Measurements from ENCODE around the gene TAF11L13.
"Not testable (repeated sequence)": the region's sequence is repeated elsewhere in the genome, so short reads cannot be mapped to it uniquely, and the experiment has no call there.

Gene TAF11L13

GRCh38 chr5:17620627-17621026 lies 11.3 kb upstream of the TAF11L13 start:
- H3K4me3 ChIP-seq (ENCODE audit: low read depth, low read length), result no peak overlapping the region
- TF ChIP-seq CTCF (IDR thresholded peaks at IDR 0.05; ENCODE audit: control insufficient read depth, extremely low read depth, insufficient read depth), result peak; percentile 10; the same call in 1 of the 2 replicates
- no peak for DNase-seq (ENCODE audit: low read depth)

- no peak for TF ChIP-seq CTCF (IDR thresholded peaks at IDR 0.05; ENCODE audit: control insufficient read depth, extremely low read depth, insufficient read depth)
These were observed 6.2 kb upstream of the TAF11L13 start for GRCh38 chr5:17625686-17626085.

GRCh38 chr5:17634160-17634559 lies 2.3 kb downstream of the TAF11L13 start, which contains the start of gene TAF11L14:
Gene TAF11L14, plus strand, starts transcription at chr5:17634460.
- TF ChIP-seq CTCF (IDR thresholded peaks at IDR 0.05; ENCODE audit: control insufficient read depth, extremely low read depth, insufficient read depth), result no peak
- no peak within 1 kb of the TSS for H3K4me3 ChIP-seq (ENCODE audit: low read depth, low read length)
- DNase-seq (ENCODE audit: low read depth), result no peak

More at GRCh38 chr5:17625686-17626085, 6.2 kb upstream of the TAF11L13 start:
- no peak overlapping the region for H3K4me3 ChIP-seq (ENCODE audit: low read depth, low read length)
- DNase-seq (ENCODE audit: low read depth), result no peak

GRCh38 chr5:17649232-17649631 lies 17.3 kb downstream of the TAF11L13 start:
- H3K4me3 ChIP-seq (ENCODE audit: low read depth, low read length); DNase-seq (ENCODE audit: low read depth): not testable (repeated sequence)

- not testable (repeated sequence) for H3K4me3 ChIP-seq (ENCODE audit: low read depth, low read length); DNase-seq (ENCODE audit: low read depth)
These were observed 23.4 kb downstream of the TAF11L13 start for GRCh38 chr5:17655201-17655759.

GRCh38 chr5:17655921-17656320 lies 24.0 kb downstream of the TAF11L13 start:
- TF ChIP-seq CTCF (IDR thresholded peaks at IDR 0.05; ENCODE audit: control insufficient read depth, extremely low read depth, insufficient read depth), result no peak
- no peak for DNase-seq (ENCODE audit: low read depth)
- no peak overlapping the region for H3K4me3 ChIP-seq (ENCODE audit: low read depth, low read length)

GRCh38 chr5:17663182-17663581 lies 31.3 kb downstream of the TAF11L13 start:
- no peak for TF ChIP-seq CTCF (IDR thresholded peaks at IDR 0.05; ENCODE audit: control insufficient read depth, extremely low read depth, insufficient read depth)
- H3K4me3 ChIP-seq (ENCODE audit: low read depth, low read length), result no peak overlapping the region
- no peak for DNase-seq (ENCODE audit: low read depth)

- DNase-seq (ENCODE audit: low read depth), result no peak
- TF ChIP-seq CTCF (IDR thresholded peaks at IDR 0.05; ENCODE audit: control insufficient read depth, extremely low read depth, insufficient read depth), result no peak
- no peak overlapping the region for H3K4me3 ChIP-seq (ENCODE audit: low read depth, low read length)
These were observed 33.9 kb downstream of the TAF11L13 start for GRCh38 chr5:17665836-17666235.

Data from LNCaP clone FGC (cell line).